ENCODE results near the gene METTL15. TPM values are rescaled to one million over a fixed set of nuclear protein-coding genes. Genes with fewer than 3 reads are reported as not detected.
"Not testable (repeated sequence)": the region's sequence is repeated elsewhere in the genome, so short reads cannot be mapped to it uniquely, and the experiment has no call there.

The METTL15 gene, protein sequence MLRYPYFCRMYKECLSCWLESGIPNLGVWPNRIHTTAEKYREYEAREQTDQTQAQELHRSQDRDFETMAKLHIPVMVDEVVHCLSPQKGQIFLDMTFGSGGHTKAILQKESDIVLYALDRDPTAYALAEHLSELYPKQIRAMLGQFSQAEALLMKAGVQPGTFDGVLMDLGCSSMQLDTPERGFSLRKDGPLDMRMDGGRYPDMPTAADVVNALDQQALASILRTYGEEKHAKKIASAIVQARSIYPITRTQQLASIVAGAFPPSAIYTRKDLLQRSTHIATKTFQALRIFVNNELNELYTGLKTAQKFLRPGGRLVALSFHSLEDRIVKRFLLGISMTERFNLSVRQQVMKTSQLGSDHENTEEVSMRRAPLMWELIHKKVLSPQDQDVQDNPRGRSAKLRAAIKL
- polyA plus RNA-seq (2013, experiment 1 of 4): 16.2 TPM
- polyA plus RNA-seq (2013, experiment 2 of 4): 14.0 TPM
- polyA plus RNA-seq (2013, experiment 3 of 4): 12.9 TPM
- 14.8 TPM for polyA plus RNA-seq (2013, experiment 4 of 4)

DNA sequence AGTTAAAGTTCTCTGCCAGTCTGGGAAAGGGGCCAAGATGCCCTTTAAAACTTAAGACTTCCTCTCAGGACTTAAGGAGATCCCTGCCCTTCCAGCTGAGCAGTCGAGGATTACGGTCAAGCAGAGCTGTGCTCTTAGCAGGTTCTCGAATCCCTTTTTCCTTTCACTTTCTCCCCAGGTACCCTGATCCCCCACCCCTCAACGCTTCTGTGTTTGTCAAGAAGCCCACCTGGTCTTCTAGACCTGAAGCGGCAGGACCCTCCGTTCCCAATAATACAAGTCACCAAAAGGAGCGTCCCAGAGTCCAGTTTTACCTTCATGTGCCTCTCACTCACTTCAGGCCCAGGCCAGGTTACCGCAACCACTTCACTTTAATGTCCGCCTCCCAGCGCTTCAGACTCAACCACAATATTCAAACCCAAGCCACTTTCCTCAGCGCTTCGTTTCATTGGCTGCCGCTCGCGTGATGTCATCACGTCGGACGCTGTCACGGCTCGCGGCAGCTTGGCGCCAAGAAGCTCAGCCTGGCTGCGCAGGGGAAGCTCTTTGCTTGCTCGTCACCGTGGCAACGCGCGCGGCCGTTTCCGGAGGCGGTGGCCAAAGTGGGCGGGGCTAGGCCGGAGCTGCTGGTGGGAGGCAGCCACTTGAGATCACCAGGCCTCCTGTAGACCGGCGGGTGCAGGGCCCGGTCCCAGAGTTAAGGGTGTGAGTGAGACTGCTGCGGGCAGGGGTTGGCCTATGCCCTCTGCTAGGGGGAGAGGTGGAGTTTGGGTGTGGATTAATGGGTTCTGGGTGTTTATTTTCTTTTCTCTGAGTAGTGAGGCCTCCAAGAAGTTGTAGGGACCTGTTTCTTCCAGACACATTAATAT, at the start of gene METTL15, which contains the start of gene KIF18A:
METTL15 (plus strand) TSS at position 639 of the 869 bp plus-strand sequence. CDS start 4,947 bp downstream, outside the sequence.
KIF18A (minus strand) TSS at position 407 of the 869 bp plus-strand sequence. CDS start 10,209 bp downstream, outside the sequence.
- peak within 1 kb of the TSS; percentile 68 for H3K4me3 ChIP-seq (ENCODE audit: insufficient read depth, low read depth, low read length)
- H3K27me3 ChIP-seq (ENCODE audit: control insufficient read depth, insufficient read depth, low read length, poor library complexity, severe bottlenecking): no peaks in the 10 kb centered on the region
- no peaks in the 10 kb centered on the region for H3K9me3 ChIP-seq (ENCODE audit: control insufficient read depth, low read length)
- peaks cover 10% of the 10 kb centered on the region for H3K4me1 ChIP-seq (ENCODE audit: control insufficient read depth, insufficient read depth, low read length)
- H3K36me3 ChIP-seq (ENCODE audit: control insufficient read depth, insufficient read depth, low read length): no peaks in the 10 kb centered on the region
- WGBS, 2 experiments: 0 to 1% methylated on average over 38 of the region's 38 CpGs
- H3K27ac ChIP-seq (ENCODE audit: insufficient read depth, low read depth, low read length, poor library complexity, severe bottlenecking): peak within 1 kb of the TSS; percentile 92

GRCh38 chr11:28071305-28071704, 36.9 kb upstream of the METTL15 start:
- Histone ChIP-seq H3K27me3 (ENCODE audit: control insufficient read depth, insufficient read depth, low read length, poor library complexity, severe bottlenecking) (no peaks in the 10 kb centered on the region), H3K4me3 (ENCODE audit: insufficient read depth, low read depth, low read length) (no peak overlapping the region), H3K27ac (ENCODE audit: insufficient read depth, low read depth, low read length, poor library complexity, severe bottlenecking) (no peak overlapping the region), H3K4me1 (ENCODE audit: control insufficient read depth, insufficient read depth, low read length) (no peaks in the 10 kb centered on the region), H3K9me3 (ENCODE audit: control insufficient read depth, low read length) (no peaks in the 10 kb centered on the region), H3K36me3 (ENCODE audit: control insufficient read depth, insufficient read depth, low read length) (peaks cover 4% of the 10 kb centered on the region)
- WGBS, 2 experiments: no CpG with 5 or more reads among the region's 1 CpG

DNA sequence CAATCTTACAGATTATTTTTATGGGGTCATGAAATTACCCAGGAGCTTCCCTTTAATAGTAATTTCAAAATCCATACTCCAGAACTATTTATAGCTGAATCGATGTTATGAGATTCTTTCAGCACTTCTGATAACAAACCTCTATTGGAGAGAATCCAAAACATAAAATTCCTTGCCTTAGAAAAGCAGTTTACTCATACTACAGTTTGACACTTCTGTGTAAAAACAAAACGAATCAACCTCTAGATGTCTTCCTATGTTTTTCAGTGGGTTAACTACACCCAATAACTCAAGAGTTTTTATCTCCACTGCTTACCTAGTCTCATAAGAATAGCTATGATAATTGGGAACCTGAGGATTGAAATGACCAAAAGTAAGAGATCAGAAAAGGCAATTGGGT, 35.9 kb upstream of the METTL15 start:
- WGBS, 2 experiments: 95 to 97% methylated on average over 2 of the region's 2 CpGs
- H3K4me3 ChIP-seq (ENCODE audit: insufficient read depth, low read depth, low read length): no peak overlapping the region
- H3K36me3 ChIP-seq (ENCODE audit: control insufficient read depth, insufficient read depth, low read length): peaks cover 9% of the 10 kb centered on the region
- no peaks in the 10 kb centered on the region for H3K9me3 ChIP-seq (ENCODE audit: control insufficient read depth, low read length)
- H3K4me1 ChIP-seq (ENCODE audit: control insufficient read depth, insufficient read depth, low read length): no peaks in the 10 kb centered on the region
- no peak overlapping the region for H3K27ac ChIP-seq (ENCODE audit: insufficient read depth, low read depth, low read length, poor library complexity, severe bottlenecking)
- no peaks in the 10 kb centered on the region for H3K27me3 ChIP-seq (ENCODE audit: control insufficient read depth, insufficient read depth, low read length, poor library complexity, severe bottlenecking)

DNA sequence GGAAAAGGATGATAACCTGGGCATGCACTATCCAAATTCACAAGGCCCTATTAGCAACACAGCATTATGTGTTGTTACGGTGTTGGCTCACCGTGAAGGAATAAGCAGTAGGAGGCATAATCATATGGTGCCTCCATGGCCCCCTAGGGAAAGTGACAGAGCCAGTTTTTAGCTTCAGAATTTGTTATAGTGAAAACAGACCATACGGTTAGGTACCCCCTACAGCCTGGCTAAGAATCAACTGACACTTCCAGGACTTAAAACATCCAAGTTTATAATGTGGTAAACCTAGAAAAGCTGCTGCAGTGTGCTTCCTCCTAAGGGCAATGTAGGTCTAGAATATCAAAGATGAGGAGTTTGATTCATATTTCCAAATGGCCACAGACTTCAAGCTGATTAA, 30.7 kb upstream of the METTL15 start:
- no peaks in the 10 kb centered on the region for H3K9me3 ChIP-seq (ENCODE audit: control insufficient read depth, low read length)
- peaks cover 16% of the 10 kb centered on the region for H3K36me3 ChIP-seq (ENCODE audit: control insufficient read depth, insufficient read depth, low read length)
- H3K27me3 ChIP-seq (ENCODE audit: control insufficient read depth, insufficient read depth, low read length, poor library complexity, severe bottlenecking): no peaks in the 10 kb centered on the region
- H3K4me1 ChIP-seq (ENCODE audit: control insufficient read depth, insufficient read depth, low read length): no peaks in the 10 kb centered on the region
- WGBS, 2 experiments: 88 to 92% methylated on average over 3 of the region's 3 CpGs
- no peak overlapping the region for H3K27ac ChIP-seq (ENCODE audit: insufficient read depth, low read depth, low read length, poor library complexity, severe bottlenecking)
- H3K4me3 ChIP-seq (ENCODE audit: insufficient read depth, low read depth, low read length): no peak overlapping the region

DNA sequence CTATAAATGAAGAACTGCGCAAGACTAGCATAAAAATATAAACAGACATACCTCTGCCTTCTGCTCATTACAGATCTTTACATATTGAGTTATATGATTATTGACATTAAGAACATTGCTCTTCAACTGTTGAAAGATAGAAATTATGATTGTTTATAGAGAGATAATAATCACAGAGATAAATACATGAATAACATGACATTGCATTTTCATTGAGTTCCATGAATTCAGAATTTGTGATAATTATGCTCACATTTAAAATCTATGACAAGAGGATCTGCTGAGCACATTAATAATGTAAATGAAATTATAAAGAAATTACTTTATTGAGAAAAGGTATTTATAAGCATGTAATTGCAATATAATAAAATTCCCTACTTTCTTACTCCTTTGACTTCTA, 25.1 kb upstream of the METTL15 start:
- WGBS, 2 experiments: no CpG with 5 or more reads among the region's 1 CpG
- Histone ChIP-seq H3K27ac (ENCODE audit: insufficient read depth, low read depth, low read length, poor library complexity, severe bottlenecking) (no peak overlapping the region), H3K36me3 (ENCODE audit: control insufficient read depth, insufficient read depth, low read length) (peaks cover 7% of the 10 kb centered on the region), H3K4me3 (ENCODE audit: insufficient read depth, low read depth, low read length) (no peak overlapping the region), H3K27me3 (ENCODE audit: control insufficient read depth, insufficient read depth, low read length, poor library complexity, severe bottlenecking) (no peaks in the 10 kb centered on the region), H3K4me1 (ENCODE audit: control insufficient read depth, insufficient read depth, low read length) (no peaks in the 10 kb centered on the region), H3K9me3 (ENCODE audit: control insufficient read depth, low read length) (no peaks in the 10 kb centered on the region)

DNA sequence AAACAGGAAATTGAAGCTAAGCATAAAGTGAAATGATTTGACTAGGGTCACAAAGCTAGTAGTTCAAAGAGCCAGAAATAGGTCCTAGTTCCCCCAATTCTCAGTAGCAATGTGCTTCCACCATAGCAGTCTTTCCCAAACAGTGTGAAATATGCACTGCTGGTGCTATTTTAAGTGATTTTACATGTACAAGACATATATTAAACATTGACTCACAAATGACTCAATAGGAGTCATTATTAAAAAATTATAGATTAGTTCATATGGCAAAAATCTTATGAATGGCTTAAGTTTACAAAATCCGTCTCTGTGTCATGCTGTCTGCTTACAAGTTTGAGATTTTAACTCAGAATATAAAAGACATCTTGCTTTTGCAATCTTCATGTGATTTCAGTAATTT, 21.6 kb upstream of the METTL15 start:
- 100% methylated on average over 1 of the region's 1 CpG for WGBS, 2 experiments
- H3K27ac ChIP-seq (ENCODE audit: insufficient read depth, low read depth, low read length, poor library complexity, severe bottlenecking): no peak overlapping the region

GRCh38 chr11:28087192-28087591, 21.0 kb upstream of the METTL15 start:
- not testable (repeated sequence) for H3K27ac ChIP-seq (ENCODE audit: insufficient read depth, low read depth, low read length, poor library complexity, severe bottlenecking); H3K4me3 ChIP-seq (ENCODE audit: insufficient read depth, low read depth, low read length); H3K27me3 ChIP-seq (ENCODE audit: control insufficient read depth, insufficient read depth, low read length, poor library complexity, severe bottlenecking); H3K4me1 ChIP-seq (ENCODE audit: control insufficient read depth, insufficient read depth, low read length); H3K36me3 ChIP-seq (ENCODE audit: control insufficient read depth, insufficient read depth, low read length); H3K9me3 ChIP-seq (ENCODE audit: control insufficient read depth, low read length)
- 94 to 100% methylated on average over 1 of the region's 1 CpG for WGBS, 2 experiments

More for the DNA sequence above, 21.6 kb upstream of the METTL15 start:
- no peaks in the 10 kb centered on the region for H3K4me1 ChIP-seq (ENCODE audit: control insufficient read depth, insufficient read depth, low read length)
- H3K27me3 ChIP-seq (ENCODE audit: control insufficient read depth, insufficient read depth, low read length, poor library complexity, severe bottlenecking): no peaks in the 10 kb centered on the region
- H3K4me3 ChIP-seq (ENCODE audit: insufficient read depth, low read depth, low read length): no peak overlapping the region
- no peaks in the 10 kb centered on the region for H3K9me3 ChIP-seq (ENCODE audit: control insufficient read depth, low read length)
- peaks cover 7% of the 10 kb centered on the region for H3K36me3 ChIP-seq (ENCODE audit: control insufficient read depth, insufficient read depth, low read length)

GRCh38 chr11:28087693-28088092, 20.5 kb upstream of the METTL15 start:
- H3K27ac ChIP-seq (ENCODE audit: insufficient read depth, low read depth, low read length, poor library complexity, severe bottlenecking); H3K9me3 ChIP-seq (ENCODE audit: control insufficient read depth, low read length); H3K27me3 ChIP-seq (ENCODE audit: control insufficient read depth, insufficient read depth, low read length, poor library complexity, severe bottlenecking); H3K36me3 ChIP-seq (ENCODE audit: control insufficient read depth, insufficient read depth, low read length); H3K4me3 ChIP-seq (ENCODE audit: insufficient read depth, low read depth, low read length); H3K4me1 ChIP-seq (ENCODE audit: control insufficient read depth, insufficient read depth, low read length): not testable (repeated sequence)
- 79 to 81% methylated on average over 2 to 3 of the region's 3 CpGs for WGBS, 2 experiments

DNA sequence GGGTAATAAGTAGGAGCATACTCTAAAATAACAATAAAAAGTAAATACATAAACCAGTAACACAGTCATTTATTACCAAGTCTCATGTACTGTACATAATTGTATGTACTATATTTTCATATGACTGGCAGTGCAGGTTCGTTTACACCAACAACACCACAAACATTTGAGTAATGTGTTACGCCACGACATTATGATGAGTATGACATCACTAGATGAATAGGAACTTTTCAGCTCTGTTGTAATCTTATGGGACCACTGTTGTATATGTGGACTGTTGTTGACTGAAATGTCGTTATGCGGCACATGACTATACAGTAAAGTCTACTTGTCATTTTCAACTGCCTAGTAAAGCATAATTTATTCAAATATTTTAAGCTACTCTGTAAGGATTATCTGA, 18.8 kb upstream of the METTL15 start:
- 96 to 100% methylated on average over 2 to 5 of the region's 5 CpGs for WGBS, 2 experiments
- Histone ChIP-seq H3K4me3 (ENCODE audit: insufficient read depth, low read depth, low read length) (no peak overlapping the region), H3K27me3 (ENCODE audit: control insufficient read depth, insufficient read depth, low read length, poor library complexity, severe bottlenecking) (no peaks in the 10 kb centered on the region), H3K27ac (ENCODE audit: insufficient read depth, low read depth, low read length, poor library complexity, severe bottlenecking) (no peak overlapping the region), H3K4me1 (ENCODE audit: control insufficient read depth, insufficient read depth, low read length) (no peaks in the 10 kb centered on the region), H3K36me3 (ENCODE audit: control insufficient read depth, insufficient read depth, low read length) (no peaks in the 10 kb centered on the region), H3K9me3 (ENCODE audit: control insufficient read depth, low read length) (no peaks in the 10 kb centered on the region)
